Mucosa of stomach (tissue), 1 donor: ENCODE data around the gene CYB5A.

Source experiments
- H3K27me3 ChIP-seq: one replicate; pipeline ENCODE4 v1.7.0; 2013; ENCODE audit warnings: mild to moderate bottlenecking, low read length; ENCODE audit not compliant: control insufficient read depth, insufficient read depth
- H3K36me3 ChIP-seq: one replicate; pipeline ENCODE4 v1.7.0; 2013; ENCODE audit warnings: low read length; ENCODE audit not compliant: control insufficient read depth, insufficient read depth
- H3K4me1 ChIP-seq: one replicate; pipeline ENCODE4 v1.7.0; 2013; ENCODE audit warnings: mild to moderate bottlenecking, low read length; ENCODE audit not compliant: control insufficient read depth, insufficient read depth
- H3K4me3 ChIP-seq: one replicate; pipeline ENCODE4 v1.7.0; 2013; ENCODE audit warnings: low read length
- H3K9ac ChIP-seq: one replicate; pipeline ENCODE4 v1.7.0; 2013; ENCODE audit warnings: mild to moderate bottlenecking, low read length, moderate library complexity
- H3K9me3 ChIP-seq: one replicate; pipeline ENCODE4 v1.7.0; 2013; ENCODE audit warnings: mild to moderate bottlenecking, low read length, moderate library complexity; ENCODE audit not compliant: control insufficient read depth
- donor health status: Pancreatic carcinoma.

Gene CYB5A

DNA sequence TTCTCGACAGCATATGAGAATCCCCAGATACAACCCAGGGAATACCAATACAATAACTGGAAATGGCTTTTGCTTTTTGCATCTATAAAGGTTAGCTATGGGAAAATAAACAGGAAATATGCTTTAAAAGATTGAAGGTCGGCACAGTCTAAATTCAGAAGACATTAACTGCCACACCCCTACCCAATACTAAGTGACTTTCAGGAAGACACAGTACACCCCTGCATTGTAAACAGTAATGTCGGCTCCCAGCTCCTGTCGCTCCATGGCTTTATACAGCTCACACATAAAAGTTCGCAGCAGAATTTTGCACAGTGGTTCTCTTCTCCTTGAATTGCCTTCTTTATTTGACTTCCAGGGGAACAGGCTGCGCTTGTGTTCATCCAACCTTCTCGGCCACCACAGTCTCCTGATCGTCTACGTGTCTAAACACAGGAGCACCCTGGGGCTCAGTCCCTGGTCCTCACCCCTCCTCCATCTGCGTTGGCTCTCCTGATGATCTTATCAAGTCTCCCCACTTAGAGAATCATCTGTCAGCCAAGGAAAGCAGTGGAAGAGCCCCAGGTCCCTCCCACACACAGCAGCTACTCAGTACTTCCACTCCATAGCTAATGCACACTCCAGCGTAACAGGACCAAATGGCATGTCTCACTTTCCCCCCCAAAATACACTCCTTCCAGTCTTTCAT, 22.7 kb downstream of the CYB5A start:
- Histone ChIP-seq H3K9me3 (no peaks in the 10 kb centered on the region), H3K27me3 (no peaks in the 10 kb centered on the region), H3K36me3 (no peaks in the 10 kb centered on the region), H3K4me1 (peaks cover 5% of the 10 kb centered on the region), H3K4me3 (no peak overlapping the region), H3K9ac (no peak overlapping the region)

DNA sequence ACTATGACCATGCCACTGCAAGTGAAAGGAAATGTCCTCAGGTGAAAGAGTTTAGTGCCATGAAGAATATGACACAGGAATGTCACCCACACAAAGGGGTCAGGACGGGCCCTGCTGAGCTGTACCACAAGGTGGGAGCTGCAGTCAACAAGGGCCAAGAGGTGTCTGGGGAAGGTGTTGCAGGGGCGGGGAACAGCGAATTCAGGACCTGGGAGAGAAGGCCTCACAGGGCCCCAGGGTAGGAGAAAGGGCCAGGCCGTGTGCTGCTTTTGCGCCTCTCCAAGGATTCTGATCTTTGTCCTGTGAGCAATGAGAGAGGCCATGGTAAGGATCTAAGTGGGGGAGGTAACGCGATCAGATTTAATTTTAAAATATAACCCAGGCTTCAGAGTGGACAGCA, 23.6 kb downstream of the CYB5A start:
- Histone ChIP-seq H3K36me3 (no peaks in the 10 kb centered on the region), H3K9ac (no peak overlapping the region), H3K9me3 (no peaks in the 10 kb centered on the region), H3K27me3 (no peaks in the 10 kb centered on the region), H3K4me3 (no peak overlapping the region), H3K4me1 (peaks cover 5% of the 10 kb centered on the region)

DNA sequence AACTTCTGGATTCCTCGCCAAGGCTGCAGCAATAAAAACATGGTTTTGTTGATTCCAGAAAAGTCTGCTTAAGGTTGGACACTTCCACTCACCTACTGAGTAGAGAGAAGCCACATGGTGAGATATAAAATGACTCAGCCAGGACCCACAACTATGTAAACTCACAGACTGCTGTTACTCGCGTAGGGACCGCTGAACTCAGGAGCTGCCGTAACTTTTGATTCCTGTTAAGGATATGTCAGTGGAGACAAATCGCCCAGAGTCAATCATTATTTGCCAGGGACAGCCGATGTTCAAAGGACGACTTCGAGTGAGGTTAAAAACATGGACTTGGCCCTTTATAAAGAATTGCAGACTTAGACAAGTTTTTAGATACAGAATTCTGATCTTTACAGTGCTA, 25.6 kb downstream of the CYB5A start:
- Histone ChIP-seq H3K4me1 (peaks cover 5% of the 10 kb centered on the region), H3K4me3 (no peak overlapping the region), H3K9me3 (no peaks in the 10 kb centered on the region), H3K9ac (no peak overlapping the region), H3K27me3 (no peaks in the 10 kb centered on the region), H3K36me3 (no peaks in the 10 kb centered on the region)

DNA sequence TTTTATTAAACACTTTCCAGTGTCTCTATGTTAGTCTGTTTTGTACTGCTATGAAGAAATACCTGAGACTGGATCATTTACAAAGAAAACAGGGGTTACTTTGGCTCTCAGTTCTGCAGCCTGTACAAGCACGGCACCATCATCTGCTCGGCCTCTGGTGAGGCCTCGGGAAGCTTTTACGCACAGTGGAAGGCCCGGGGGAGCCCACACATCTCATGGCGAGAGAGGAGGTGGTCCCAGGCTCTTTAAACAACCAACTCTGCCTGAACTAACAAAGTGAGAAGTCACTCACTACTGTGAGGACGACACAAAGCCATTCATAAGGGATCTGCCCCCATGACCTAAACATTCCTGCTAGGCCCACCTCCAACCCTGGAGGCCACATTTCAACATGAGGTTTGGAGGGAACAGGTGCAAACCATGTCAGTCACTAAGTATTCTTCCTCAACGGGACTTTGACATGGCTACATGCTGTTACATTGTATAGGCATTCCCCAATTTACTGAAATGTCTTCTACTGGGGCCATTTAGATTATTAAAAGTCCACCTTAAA, 26.1 kb downstream of the CYB5A start:
- no peak overlapping the region for H3K9ac ChIP-seq
- H3K27me3 ChIP-seq = no peaks in the 10 kb centered on the region
- peaks cover 5% of the 10 kb centered on the region for H3K4me1 ChIP-seq
- no peaks in the 10 kb centered on the region for H3K9me3 ChIP-seq
- H3K4me3 ChIP-seq = no peak overlapping the region
- no peaks in the 10 kb centered on the region for H3K36me3 ChIP-seq

DNA sequence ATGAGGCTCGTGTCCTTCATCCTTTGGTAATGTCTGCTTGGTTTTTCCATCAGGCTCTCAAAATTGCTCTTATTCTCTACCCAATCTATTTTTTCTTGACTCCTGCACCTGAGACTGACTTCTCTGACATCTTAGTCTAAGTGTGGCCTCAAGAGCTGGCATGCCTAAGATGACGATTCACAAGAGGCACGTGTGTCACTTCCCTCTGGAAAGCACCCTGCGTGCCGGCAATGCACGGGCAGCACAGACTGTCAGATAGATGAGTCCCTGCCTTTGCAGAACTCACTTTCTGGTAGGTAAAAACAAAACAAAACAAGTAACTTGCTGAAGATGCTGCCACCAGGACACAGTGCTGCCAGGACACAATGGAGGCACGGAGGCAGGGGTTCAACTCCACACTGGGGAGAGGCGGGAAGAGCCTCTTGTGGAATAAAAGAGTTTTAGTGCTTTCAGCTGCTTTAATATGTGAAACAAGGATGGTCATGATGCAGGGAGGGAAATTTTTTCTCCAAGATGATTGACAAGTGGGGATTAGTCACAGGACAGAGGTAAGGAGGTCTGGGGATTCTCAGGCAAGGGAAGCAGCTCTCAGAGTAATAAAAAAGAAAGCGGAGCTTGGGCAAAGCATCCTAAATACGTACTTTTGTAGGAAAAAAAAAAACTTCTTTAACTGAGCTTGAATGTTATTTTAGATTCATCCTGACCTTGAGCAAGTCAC, 27.3 kb downstream of the CYB5A start:
- Histone ChIP-seq H3K4me1 (peaks cover 5% of the 10 kb centered on the region), H3K27me3 (no peaks in the 10 kb centered on the region), H3K4me3 (no peak overlapping the region), H3K9ac (no peak overlapping the region), H3K9me3 (no peaks in the 10 kb centered on the region), H3K36me3 (no peaks in the 10 kb centered on the region)

DNA sequence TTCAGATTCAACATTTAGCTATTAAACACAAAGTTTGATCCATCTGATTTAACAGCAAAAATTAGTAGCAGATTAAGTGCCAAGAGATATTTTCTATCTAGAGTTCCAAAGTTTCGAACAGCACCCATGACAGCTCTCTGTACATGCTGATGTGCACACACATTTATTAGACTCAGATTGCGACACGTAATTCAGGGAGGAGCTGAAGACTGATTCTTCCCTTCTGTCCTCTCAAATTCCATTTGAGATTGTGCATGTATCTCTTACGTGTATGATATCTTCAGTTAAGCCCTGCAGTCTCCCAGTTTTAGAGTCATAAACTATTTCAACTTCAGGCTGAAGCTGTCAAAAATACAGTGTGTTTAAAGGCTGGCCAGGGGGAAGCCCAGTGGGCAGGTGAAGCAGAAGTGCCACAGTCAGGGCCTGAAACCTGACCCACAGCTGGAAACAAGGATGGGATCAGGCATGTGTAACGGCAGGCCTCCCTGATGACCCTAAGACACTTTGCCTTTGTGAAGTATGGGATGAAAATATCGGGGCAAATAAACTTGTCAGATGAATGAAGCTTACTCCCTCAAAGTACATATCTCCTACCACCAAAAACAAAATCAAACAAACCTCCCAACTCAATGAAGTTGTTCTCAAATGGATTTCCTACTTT, 30.6 kb downstream of the CYB5A start:
- no peaks in the 10 kb centered on the region for H3K9me3 ChIP-seq
- peaks cover 8% of the 10 kb centered on the region for H3K4me1 ChIP-seq
- no peaks in the 10 kb centered on the region for H3K27me3 ChIP-seq
- H3K36me3 ChIP-seq = no peaks in the 10 kb centered on the region
- no peak overlapping the region for H3K9ac ChIP-seq
- H3K4me3 ChIP-seq = no peak overlapping the region

DNA sequence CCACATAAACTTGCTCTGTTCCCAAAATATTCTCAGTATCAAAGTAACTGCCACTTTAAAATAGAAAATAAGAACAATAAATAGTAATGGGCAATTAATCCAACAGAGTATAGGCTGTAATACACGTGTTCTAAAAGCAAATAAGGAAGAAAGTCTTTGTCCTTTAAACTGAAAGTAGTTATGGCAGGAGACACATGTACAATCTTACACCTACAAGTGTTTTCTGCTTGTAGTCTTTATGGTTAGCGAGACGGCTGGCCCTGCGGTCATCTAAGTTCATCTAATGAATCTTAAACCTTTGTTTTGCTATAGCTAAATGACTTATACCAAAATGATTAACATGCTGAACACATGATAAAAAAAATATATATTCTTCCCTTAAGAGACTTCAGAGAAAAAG, 32.4 kb downstream of the CYB5A start:
- Histone ChIP-seq H3K36me3 (no peaks in the 10 kb centered on the region), H3K4me3 (no peak overlapping the region), H3K4me1 (peaks cover 13% of the 10 kb centered on the region), H3K9me3 (no peaks in the 10 kb centered on the region), H3K9ac (no peak overlapping the region), H3K27me3 (no peaks in the 10 kb centered on the region)

DNA sequence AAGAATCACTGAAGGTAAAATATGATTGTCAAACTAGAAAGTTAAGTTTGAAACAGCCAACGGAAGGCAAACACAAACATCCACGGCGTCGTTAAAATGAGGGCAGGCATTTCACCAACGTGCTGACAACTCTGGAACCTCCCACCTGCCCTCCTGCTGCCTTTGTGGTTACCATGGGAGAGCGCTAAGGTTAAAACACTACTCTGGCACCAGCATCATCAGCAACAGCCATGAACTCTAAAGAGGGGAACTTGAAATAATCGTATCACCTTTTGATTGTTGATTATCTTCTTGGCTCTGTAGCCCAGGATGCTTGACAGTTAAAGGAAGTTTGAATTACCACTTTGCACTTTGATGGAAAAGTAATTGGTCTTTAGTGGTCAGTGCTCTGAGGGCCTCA, 34.7 kb downstream of the CYB5A start:
- Histone ChIP-seq H3K36me3 (no peaks in the 10 kb centered on the region), H3K4me1 (peaks cover 20% of the 10 kb centered on the region), H3K9me3 (no peaks in the 10 kb centered on the region), H3K9ac (no peak overlapping the region), H3K4me3 (no peak overlapping the region), H3K27me3 (no peaks in the 10 kb centered on the region)

DNA sequence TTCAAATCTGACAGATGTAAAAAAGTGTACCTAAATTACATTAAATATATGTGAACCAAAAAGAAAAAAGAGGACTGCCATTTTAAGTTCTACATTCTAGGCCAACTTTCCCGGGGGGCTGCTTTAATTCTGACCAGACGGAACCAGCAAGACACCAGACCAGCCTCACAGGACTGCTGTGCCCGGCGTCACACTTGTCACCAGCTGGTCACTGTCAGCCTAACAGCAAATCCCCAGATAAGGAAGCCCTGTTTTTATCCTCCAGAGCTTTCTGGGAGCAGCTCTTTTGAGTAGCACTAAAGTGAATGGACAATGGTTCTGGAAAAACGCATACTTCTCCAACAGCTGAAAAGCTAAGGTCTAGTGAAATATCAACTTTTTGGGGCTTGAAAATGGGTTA, 35.6 kb downstream of the CYB5A start:
- no peaks in the 10 kb centered on the region for H3K36me3 ChIP-seq
- H3K4me1 ChIP-seq = peaks cover 28% of the 10 kb centered on the region
- H3K4me3 ChIP-seq = no peak overlapping the region
- H3K9me3 ChIP-seq = no peaks in the 10 kb centered on the region
- no peaks in the 10 kb centered on the region for H3K27me3 ChIP-seq
- H3K9ac ChIP-seq = no peak overlapping the region

DNA sequence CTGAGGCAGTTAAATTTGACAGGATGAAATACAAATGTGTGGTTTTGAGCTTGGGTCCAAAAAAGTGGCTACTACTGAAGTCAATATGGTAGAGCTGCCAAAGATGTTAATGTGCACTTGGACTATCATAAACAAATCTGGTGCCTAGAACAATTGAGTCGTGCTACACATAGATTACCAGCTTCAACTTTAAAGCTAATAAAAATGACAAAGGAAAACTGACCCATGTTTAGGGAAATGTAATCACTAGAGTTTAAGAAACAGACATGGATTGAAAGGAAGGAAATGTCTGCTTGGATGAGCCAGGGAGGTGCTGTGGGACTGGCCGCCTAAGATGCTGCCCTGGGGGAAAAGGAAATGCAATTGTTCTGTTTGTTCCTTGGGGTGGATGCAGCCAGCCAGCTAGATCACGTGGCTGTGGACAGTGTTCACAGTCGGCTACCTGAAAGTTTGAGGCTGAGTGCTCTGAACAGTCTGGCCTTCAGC, 36.6 kb downstream of the CYB5A start:
- no peak overlapping the region for H3K4me3 ChIP-seq
- no peaks in the 10 kb centered on the region for H3K36me3 ChIP-seq
- no peak overlapping the region for H3K9ac ChIP-seq
- H3K4me1 ChIP-seq = peaks cover 28% of the 10 kb centered on the region
- H3K9me3 ChIP-seq = no peaks in the 10 kb centered on the region
- no peaks in the 10 kb centered on the region for H3K27me3 ChIP-seq

DNA sequence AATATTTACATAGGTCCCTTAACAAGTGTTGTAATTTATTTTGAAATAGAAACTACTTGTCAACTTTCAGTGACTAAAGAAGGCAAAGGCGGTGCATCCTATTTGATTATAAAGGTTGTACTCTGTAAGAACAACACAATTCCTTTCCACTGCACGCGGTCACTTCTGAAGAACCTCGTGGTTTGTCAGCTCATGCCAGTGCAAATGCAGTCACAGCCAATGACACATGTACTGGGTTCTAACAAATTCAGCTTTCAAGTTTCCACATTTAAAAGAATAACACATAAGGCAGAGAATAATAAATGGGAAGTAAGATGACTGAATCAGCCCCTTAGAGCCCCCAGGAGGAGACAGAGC, 39.7 kb downstream of the CYB5A start:
- no peaks in the 10 kb centered on the region for H3K36me3 ChIP-seq
- no peaks in the 10 kb centered on the region for H3K27me3 ChIP-seq
- no peak overlapping the region for H3K9ac ChIP-seq
- peaks cover 35% of the 10 kb centered on the region for H3K4me1 ChIP-seq
- no peaks in the 10 kb centered on the region for H3K9me3 ChIP-seq
- H3K4me3 ChIP-seq = no peak overlapping the region
